GM19238 (cell line): ENCODE data around the gene NOTUM.
"Not testable (repeated sequence)": the region's sequence is repeated elsewhere in the genome, so short reads cannot be mapped to it uniquely, and the experiment has no call there.

Experiments
- DNase-seq: peaks from one replicate; pipeline ENCODE4 v3.0.0; 2011; ENCODE audit warnings: low spot score; ENCODE audit not compliant: insufficient read length

The NOTUM gene

GRCh38 chr17:81996757-81997441, 35.9 kb upstream of the NOTUM start:
- no peak for DNase-seq

GRCh38 chr17:81996232-81996756, 35.3 kb upstream of the NOTUM start:
- no peak for DNase-seq

GRCh38 chr17:81995463-81996231, 34.7 kb upstream of the NOTUM start:
- no peak for DNase-seq

- no peak for DNase-seq
Observed at GRCh38 chr17:81994593-81995462, 33.8 kb upstream of the NOTUM start.

- DNase-seq = no peak
Observed at GRCh38 chr17:81993729-81994592, 33.0 kb upstream of the NOTUM start.

GRCh38 chr17:81992306-81993102, 31.5 kb upstream of the NOTUM start:
- no peak for DNase-seq

- DNase-seq = no peak
Observed at GRCh38 chr17:81991684-81992305, 30.8 kb upstream of the NOTUM start.

GRCh38 chr17:81990836-81991683, 30.1 kb upstream of the NOTUM start:
- no peak for DNase-seq

- DNase-seq = no peak
Observed at GRCh38 chr17:81987161-81987770, 26.3 kb upstream of the NOTUM start.

- no peak for DNase-seq
Observed at GRCh38 chr17:81986606-81987005, 25.6 kb upstream of the NOTUM start.

- DNase-seq = no peak
Observed at GRCh38 chr17:81984773-81985410, 23.9 kb upstream of the NOTUM start.

GRCh38 chr17:81983639-81984373, 22.8 kb upstream of the NOTUM start:
- no peak for DNase-seq

- DNase-seq = no peak
Observed at GRCh38 chr17:81983011-81983638, 22.1 kb upstream of the NOTUM start.

- DNase-seq = not testable (repeated sequence)
Observed at GRCh38 chr17:81981511-81981910, 20.5 kb upstream of the NOTUM start.

- DNase-seq = no peak
Observed at GRCh38 chr17:81980707-81981343, 19.8 kb upstream of the NOTUM start.

- DNase-seq = no peak
Observed at GRCh38 chr17:81980122-81980521, 19.1 kb upstream of the NOTUM start.
